NOMO-1 treated with dmso at 0.1 percent for 144 hours (cell line): Measurements from ENCODE around the gene PTPN13.

Experiments used
- DNase-seq: peaks from one replicate; lab custom pipeline; 2025; ENCODE audit not compliant: unreplicated experiment; lab: John Stamatoyannopoulos, UW

PTPN13 gene

GRCh38 chr4:86853209-86853608 is 259.1 kb downstream of the PTPN13 start:
- DNase-seq: no peak

GRCh38 chr4:86855572-86855971 is 261.5 kb downstream of the PTPN13 start:
- no peak for DNase-seq

GRCh38 chr4:86856896-86857295 is 262.8 kb downstream of the PTPN13 start:
- DNase-seq: no peak

GRCh38 chr4:86857341-86858052 is 263.4 kb downstream of the PTPN13 start:
- no peak for DNase-seq
